GM10266 (cell line): Measurements from ENCODE around the gene HIP1.
A peak's percentile ranks its signal among the peaks of the same experiment; 100 is the strongest.
"Not testable (repeated sequence)": the region's sequence is repeated elsewhere in the genome, so short reads cannot be mapped to it uniquely, and the experiment has no call there.

ENCODE experiments used
- DNase-seq: peaks from one replicate; pipeline ENCODE4 v3.0.0; 2012; ENCODE audit errors: extremely low spot score
- TF ChIP-seq, protein P1 (sequence below): IDR thresholded peaks from 2 replicates; pipeline ENCODE4 v1.5.1; 2012; ENCODE audit warnings: mild to moderate bottlenecking, low read depth; ENCODE audit not compliant: control insufficient read depth, insufficient read depth; ENCODE audit errors: missing control alignments

The HIP1 gene

DNA sequence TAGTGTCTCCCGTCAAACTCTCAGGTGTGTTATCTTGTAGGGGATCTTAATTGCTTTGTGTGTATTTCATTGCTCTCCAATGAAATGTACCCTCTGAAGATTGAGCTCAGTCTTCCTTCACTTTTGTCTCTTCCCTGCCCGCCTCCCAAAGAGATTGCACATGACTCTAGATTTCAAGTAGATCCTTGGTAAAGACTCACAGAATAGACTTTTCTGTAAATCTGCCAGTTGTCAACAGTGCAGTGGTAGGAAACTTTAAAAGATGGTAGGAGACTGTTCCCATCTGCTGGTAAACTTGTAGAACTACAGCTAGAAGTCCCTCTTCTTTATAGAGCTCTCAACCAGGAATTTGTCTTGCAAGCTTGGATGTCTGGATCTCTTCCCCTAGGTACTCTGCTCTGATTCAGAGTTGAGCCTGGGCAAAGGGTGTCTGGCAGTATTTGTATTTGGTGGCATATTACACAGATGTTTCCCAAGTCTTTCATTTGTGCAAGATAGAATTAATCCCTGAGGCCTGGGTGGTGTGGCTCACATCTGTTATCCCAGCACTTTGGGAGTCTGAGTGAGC is 23.7 kb upstream of the HIP1 start:
- DNase-seq: peak; percentile 70
- TF ChIP-seq, protein P1, sequence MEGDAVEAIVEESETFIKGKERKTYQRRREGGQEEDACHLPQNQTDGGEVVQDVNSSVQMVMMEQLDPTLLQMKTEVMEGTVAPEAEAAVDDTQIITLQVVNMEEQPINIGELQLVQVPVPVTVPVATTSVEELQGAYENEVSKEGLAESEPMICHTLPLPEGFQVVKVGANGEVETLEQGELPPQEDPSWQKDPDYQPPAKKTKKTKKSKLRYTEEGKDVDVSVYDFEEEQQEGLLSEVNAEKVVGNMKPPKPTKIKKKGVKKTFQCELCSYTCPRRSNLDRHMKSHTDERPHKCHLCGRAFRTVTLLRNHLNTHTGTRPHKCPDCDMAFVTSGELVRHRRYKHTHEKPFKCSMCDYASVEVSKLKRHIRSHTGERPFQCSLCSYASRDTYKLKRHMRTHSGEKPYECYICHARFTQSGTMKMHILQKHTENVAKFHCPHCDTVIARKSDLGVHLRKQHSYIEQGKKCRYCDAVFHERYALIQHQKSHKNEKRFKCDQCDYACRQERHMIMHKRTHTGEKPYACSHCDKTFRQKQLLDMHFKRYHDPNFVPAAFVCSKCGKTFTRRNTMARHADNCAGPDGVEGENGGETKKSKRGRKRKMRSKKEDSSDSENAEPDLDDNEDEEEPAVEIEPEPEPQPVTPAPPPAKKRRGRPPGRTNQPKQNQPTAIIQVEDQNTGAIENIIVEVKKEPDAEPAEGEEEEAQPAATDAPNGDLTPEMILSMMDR: peak; percentile 62

DNA sequence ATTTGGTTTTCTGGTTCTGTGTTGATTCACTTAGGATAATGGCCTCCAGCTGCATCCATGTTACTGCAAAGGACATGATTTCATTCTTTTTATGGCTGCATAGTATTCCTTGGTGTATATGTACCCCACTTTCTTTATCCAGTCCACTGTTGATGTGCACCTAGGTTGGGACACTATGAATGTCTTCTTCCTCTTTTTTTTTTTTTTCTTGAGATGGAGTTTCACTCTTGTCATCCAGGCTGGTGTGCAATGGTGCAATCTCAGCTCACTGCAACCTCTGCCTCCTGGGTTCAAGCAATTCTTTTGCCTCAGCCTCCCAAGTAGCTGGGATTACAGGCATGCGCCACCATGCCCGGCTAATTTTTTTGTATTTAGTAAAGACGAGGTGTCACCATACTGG is 23.1 kb upstream of the HIP1 start:
- DNase-seq: not testable (repeated sequence)

DNA sequence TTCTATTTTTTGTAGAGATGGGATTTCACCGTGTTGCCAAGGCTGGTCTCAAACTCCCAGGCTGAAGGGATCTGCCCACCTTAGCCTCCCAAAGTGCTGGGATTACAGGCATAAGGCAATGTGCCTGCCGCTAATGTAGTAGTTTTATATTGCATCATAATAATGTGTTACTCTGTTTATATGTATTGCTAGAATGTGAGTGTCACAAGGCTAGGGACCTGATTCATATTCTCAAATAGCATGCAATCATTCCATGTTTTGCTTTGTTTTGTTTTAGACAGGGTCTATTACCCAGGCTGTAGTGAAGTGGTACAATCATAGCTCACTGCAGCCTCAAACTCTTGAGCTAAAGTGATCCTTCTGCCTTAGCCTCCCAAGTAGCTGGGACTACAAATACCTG is 19.8 kb upstream of the HIP1 start:
- TF ChIP-seq, protein P1: no peak
- DNase-seq: no peak

DNA sequence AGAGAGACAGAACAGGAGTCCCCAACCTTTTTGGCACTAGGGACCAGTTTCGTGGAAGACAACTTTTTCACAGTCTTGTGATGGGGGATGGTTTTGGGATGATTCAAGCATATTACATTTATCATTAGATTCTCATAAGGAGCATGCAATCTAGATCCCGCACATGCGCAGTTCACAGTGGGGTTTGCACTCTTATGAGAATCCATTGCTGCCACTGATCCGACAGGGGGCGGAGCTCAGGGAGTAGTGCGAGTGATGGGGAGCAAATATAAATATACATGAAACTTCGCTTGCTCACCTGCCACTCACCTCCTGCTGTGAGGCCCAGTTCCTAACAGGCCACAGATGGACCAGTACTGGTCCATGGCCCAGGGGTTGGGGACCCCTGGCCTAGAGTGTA is 19.1 kb upstream of the HIP1 start:
- DNase-seq: no peak
- TF ChIP-seq, protein P1: no peak

DNA sequence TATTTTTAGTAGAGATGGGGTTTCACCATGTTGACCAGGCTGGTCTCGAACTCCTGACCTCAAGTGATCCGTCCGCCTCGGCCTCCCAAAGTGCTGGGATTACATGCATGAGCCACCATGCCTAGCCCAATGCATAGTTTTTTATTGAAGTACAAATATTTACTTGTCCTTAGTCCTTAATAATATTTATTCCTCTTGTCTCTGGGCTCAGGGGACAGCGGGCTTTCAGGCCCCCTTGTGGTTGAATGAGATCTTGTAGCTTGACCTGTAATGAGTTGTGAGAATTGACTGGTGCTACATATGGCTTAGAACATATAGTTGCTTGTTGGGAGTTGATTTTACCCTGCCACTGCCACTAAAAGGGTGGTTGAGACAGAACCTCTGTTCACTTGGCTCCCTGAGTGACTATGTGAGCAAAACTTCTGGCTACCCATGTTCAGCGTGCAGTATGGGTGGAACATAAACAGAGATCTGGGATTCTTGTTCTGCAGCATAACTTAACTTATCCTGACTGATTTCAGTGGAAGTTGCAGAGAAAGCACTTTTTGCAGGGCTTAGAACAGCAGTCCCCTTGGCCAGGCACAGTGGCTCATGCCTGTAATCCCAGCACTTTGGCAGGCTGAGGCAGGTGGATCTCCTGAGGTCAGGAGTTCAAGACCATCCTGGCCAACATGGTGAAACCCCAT is 18.4 kb upstream of the HIP1 start:
- DNase-seq: peak; percentile 39
- TF ChIP-seq, protein P1: peak; percentile 40

DNA sequence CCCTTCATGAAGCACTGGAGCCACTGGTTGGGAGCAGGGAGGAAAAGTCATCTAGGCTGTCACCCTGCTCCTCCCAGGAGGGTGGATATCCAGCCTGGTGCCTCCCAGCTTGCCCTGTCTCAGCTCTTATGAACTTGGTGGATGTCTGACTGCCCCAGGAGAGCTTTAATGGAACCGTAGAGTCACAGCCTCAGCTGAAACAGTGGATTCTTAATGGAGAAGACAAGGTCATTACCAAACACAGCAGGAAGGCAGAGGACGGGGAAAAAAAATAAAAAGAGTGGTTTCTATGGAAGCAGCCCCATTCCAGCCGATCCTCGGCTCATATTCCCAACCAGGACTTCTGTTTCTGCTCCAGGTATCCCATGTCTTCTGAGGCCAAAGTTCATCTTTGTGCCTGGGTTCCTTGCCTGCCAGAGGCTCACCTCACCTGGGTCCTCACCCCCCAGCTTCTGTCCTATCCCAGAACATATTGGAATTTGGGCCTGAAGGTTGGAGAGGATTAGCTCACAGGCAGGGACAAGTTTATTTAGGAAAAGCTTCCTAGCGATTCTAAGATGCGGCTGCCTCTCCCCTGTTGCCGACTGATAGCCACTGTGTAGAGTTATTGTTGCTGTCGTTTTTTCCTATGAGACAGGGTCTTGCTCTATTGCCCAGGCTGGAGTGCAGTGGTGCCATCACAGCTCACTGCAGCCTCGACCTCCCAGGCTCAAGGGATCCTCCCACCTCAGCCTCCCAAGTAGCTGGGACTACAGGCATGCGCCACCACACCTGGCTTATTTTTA is 17.7 kb upstream of the HIP1 start:
- TF ChIP-seq, protein P1: no peak

DNA sequence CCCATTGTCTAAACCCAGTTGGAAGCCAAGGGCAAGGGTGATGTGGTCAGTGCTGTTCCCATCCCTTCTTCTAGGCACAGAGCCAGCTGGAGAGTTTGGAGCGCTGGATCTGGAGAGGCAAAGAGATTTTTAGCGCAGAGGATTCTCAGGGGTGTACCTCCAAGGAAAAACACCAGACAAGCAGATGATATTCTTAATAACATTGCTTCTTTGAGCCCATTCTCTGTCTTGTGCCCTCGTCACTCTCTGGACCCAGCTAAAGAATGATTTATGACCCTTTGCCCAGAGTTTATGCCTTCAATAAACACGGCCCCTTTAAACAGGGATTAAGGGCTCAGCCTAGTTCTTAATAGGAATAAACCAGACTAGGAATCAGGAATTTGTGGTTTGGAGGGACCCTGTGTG is 4.7 kb upstream of the HIP1 start:
- no peak for DNase-seq
- TF ChIP-seq, protein P1: no peak

More for the DNA sequence above, 17.7 kb upstream of the HIP1 start:
- DNase-seq: no peak
